ENCODE results near the gene CTDNEP1.
A peak's percentile ranks its signal among the peaks of the same experiment; 100 is the strongest.

Gene CTDNEP1

GRCh38 chr17:7233701-7234082, 17.8 kb downstream of the CTDNEP1 start:
- TF ChIP-seq CTCF (IDR thresholded peaks at IDR 0.05) = no peak
- no peak for DNase-seq (ENCODE audit: low spot score)
- Histone ChIP-seq H3K4me3 (peak overlapping the region; percentile 93), H3K27ac (peak overlapping the region; percentile 90 to 91)

GRCh38 chr17:7232114-7232513, 19.4 kb downstream of the CTDNEP1 start:
- Histone ChIP-seq H3K27ac (no peak overlapping the region), H3K4me3 (peak overlapping the region; percentile 24)
- TF ChIP-seq CTCF (IDR thresholded peaks at IDR 0.05) = no peak
- no peak for DNase-seq (ENCODE audit: low spot score)

- no peak overlapping the region for H3K4me3 ChIP-seq
- DNase-seq (ENCODE audit: low spot score) = no peak
- no peak for TF ChIP-seq CTCF (IDR thresholded peaks at IDR 0.05)
Measured at GRCh38 chr17:7229504-7229903, 22.0 kb downstream of the CTDNEP1 start.

GRCh38 chr17:7228920-7229319, 22.6 kb downstream of the CTDNEP1 start:
- no peak overlapping the region for H3K4me3 ChIP-seq
- TF ChIP-seq CTCF (IDR thresholded peaks at IDR 0.05) = no peak
- H3K27ac ChIP-seq = no peak overlapping the region
- no peak for DNase-seq (ENCODE audit: low spot score)

More at GRCh38 chr17:7229504-7229903, 22.0 kb downstream of the CTDNEP1 start:
- H3K27ac ChIP-seq = no peak overlapping the region

GRCh38 chr17:7226721-7227710, 24.5 kb downstream of the CTDNEP1 start:
- no peak overlapping the region for H3K27ac ChIP-seq
- no peak for DNase-seq (ENCODE audit: low spot score)
- TF ChIP-seq CTCF (IDR thresholded peaks at IDR 0.05) = no peak
- H3K4me3 ChIP-seq = no peak overlapping the region

- H3K4me3 ChIP-seq = no peak overlapping the region
- H3K27ac ChIP-seq = no peak overlapping the region
- TF ChIP-seq CTCF (IDR thresholded peaks at IDR 0.05) = no peak
- DNase-seq (ENCODE audit: low spot score) = no peak
Measured at GRCh38 chr17:7225711-7226331, 25.7 kb downstream of the CTDNEP1 start.

Measured in coronary artery (tissue), 2 donors.